ENCODE data around the gene PIGO.

PIGO gene

DNA sequence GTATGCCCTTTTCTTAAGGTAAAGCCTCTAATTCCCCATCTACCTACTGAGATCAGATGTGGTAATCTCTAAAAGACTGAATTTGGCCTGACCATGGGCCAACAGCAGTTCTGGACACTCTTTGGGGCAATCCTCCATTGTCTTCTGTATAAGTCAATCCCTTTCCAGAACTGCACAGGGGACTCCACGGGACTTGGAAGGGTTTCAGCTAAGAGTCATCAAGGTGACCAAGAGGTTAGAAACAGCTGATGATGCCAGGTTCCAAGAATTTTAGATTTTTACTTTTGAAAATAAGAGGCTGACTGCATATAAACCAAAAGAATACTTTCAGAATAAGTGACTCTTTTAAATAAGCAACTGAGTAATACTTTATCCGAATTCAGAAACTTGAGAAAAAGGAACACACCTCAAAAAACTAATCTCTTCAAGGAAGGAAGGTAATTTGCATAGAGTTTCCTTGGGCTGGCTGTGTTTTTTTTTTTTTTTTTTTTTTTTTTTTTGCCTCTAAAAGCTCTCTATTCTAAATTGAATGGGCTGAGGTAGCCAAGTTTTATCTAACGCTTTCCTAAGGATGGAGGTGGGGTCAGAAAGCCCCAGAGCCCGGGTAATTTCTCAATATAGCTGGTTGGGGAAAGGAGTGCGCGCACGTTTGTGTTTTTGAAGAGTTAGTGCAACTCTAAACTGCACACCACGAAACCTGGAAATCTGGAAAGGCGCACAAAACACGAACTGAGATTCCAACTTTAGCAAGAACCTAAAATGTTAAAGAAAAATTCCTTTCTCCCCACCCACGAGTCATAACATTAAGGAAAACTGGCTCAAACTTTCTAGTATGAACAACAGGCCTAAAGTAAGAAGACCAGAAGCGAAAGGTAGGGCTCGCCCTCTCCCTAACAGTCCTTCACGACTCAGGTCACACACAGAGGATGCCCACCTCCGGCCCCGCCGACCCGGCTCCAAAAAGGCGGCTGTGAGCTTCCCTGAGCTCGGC lies 25.3 kb downstream of the PIGO start:
- peak; percentile 64 for DNase-seq

DNA sequence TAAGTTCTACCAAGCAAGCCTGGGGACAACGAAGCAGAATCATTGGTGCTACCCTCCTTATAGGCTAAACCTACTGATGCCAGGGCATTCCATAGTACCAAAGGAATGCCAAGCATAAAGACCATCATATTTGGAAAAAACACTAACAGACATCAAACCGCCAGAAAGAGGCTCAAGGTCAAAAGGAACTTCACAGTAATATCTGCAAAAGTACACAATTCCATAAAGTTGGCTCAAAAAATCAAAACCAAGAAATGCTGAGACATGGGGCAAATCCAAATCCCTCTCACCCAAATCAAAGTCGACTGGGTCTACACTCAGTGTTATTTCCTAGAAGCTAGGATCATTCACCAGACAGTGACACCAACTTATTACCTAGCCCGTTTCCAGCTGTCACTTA lies 27.4 kb downstream of the PIGO start:
- no peak for DNase-seq

DNA sequence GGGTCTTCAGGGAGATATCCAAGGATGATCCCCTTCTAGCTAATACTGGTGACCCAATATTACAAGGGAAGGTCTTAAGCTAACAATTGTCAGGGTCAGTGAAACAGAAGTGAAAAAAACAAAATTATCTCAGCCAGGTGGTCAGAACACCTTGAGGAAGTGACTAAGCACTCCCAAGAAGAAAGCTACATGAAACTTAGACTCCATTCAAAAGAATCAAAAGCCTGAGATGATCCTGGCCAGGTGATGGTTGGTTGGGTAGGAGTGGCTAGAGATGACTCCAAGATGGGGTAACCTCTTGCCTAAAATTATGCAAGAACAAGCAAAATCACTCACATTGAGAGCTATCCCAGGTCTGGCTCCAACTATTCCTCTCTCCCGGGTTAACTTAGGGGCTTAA lies 29.3 kb downstream of the PIGO start:
- no peak for DNase-seq

GRCh38 chr9:35060548-35061207 lies 35.7 kb downstream of the PIGO start:
- DNase-seq, result peak; percentile 38

DNA sequence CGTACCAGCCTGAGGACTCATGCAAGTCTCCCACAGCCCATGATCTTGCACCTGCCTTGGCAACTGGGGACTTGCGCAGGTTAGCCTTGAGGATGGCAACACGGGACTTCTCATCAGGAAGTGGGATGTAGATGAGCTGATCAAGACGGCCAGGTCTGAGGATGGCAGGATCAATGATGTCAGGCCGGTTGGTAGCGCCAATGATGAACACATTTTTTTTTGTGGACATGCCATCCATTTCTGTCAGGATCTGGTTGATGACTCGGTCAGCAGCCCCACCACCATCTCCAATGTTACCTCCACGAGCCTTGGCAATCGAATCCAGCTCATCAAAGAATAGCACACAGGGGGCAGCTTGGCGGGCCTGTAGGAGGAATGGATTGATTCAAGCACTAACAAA lies 37.0 kb downstream of the PIGO start:
- peak; percentile 54 for DNase-seq

- DNase-seq, result peak; percentile 53
These were observed 39.1 kb downstream of the PIGO start for GRCh38 chr9:35057271-35057620.

DNA sequence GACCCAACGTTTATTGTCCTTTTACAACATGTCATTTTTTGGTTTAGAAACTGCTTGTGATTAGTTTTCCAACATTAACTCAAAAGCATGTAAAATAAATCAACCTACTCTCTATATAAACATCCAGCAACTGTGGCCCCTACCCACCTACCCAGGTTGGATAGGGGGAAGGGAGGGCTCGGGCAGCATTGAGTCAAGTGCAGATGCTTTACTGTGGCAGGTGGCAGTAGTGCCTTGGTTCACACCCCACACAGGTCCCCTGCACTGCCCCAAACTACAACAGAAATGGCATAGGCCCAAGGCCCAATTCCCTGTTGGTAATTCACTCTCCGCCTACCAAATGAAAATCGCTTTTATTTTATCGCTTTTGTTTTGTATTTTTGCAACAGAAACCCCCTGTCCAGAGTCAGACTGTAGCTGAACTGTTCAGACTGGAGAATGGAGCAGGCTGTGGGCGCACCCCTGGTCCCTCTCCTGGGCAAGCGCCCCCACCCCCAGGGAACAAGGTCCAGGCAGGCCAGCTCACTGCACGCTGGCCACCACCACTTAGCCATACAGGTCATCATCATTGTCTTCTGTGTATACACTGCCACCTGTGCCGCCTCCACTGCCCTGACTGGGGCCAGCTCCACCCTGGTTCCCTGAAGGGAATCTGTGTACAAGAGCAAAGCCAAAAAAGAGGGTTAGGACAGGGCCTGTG lies 39.7 kb downstream of the PIGO start:
- DNase-seq, result peak; percentile 59

DNA sequence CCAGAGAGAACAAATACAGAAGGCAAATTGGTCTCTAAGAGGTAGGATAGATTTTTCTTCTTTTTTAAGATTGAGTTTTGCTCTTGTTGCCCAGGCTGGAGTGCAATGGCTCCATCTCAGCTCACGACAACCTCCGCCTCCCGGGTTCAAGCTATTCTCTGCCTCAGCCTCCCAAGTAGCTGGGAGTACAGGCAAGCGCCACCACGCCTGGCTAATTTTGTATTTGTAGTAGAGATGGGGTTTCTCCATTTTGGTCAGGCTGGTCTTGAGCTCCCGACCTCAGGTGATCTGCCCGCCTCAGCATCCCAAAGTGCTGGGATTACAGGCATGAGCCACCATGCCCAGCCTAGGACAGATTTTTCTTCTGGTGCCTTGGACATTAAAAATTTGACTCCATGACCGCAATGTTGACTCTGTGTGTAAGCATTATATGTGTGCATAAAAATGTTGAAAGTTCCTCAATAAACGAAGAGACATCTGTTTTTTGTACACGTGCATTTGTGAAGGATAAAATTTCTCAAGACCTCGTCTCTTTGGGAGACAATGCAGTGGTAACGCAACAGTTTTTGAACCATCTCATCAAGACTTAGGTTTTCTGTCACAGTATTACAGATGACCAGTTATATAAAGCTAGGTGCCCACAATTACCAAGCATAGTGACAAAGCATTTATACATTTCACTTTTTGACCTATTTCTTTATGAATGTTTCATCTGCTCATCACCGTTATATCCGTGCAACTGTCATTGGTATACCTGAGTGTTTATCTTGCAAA lies 41.3 kb downstream of the PIGO start:
- peak; percentile 34 for DNase-seq

GRCh38 chr9:35054185-35054835 lies 42.1 kb downstream of the PIGO start:
- no peak for DNase-seq

DNA sequence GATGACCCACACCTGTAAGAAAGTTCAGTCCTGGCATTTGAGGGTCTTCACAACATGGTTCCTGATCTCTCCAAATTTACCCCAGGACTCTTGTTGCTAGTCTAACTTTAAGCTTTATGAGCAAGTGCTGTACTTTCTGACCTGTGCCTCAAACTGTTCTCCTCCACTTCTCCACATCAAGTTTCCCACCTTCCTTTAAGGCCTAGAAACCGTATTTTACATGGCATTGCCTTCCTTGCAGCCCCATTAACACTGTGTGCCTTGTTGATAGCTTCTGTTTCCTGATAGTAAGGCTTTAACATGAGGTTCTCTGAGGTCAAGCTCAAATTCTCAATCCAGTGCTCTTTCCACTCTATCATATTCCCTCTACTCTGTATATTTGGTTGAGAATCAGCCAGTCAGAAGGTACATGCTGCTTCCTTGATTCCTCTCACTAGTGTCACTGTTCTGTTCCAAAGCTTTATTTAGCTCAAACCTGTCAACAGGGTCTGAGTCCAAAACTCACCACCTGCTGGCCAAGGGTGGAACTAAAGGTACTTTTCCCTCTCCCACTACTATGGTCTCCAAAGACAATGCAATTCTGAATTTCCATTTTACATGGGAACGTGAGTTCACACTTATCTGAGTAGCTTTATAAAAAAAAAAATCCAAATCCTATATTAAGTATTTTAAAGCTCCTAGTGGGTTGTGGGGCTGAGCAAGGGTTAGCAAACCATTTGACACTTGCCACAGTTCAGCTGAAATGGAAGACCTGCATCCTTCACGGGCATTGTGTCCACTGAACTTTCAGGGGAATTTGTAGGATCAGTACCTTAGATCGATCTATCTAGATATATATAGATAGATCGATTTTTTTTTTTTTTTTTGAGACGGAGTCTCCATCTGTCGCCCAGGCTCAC lies 45.1 kb downstream of the PIGO start:
- peak; percentile 78 for DNase-seq

GRCh38 chr9:35048511-35048910 lies 47.9 kb downstream of the PIGO start:
- no peak for DNase-seq

DNA sequence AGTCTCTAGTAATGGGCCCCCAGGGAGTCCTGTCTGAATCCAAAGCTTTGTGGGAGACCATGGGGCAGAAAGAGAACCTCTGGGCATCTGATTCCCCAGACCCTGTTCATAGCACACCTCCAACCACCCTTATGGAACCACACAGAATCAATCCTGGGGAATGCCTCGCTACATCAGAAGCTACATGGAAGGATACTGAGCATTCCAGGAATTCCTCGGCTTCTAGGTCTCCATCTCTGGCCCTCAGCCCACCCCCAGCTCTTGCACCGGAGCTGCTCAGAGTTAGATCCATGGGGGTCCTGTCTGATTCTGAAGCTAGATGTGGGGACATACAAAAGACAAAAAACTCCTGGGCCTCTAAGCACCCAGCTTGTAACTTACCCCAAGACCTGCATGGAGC lies 52.3 kb downstream of the PIGO start:
- no peak for DNase-seq

GRCh38 chr9:35042891-35043545 lies 53.4 kb downstream of the PIGO start:
- DNase-seq, result no peak

- DNase-seq, result no peak
These were observed 54.2 kb downstream of the PIGO start for GRCh38 chr9:35042081-35042604.
